DMS53 (cell line): ENCODE data around the gene KIF2A.

Experiments
- DNase-seq: peaks from one replicate; lab custom pipeline; 2025; lab: John Stamatoyannopoulos, UW

The KIF2A gene

GRCh38 chr5:62305715-62306322 is at the start of gene KIF2A:
TSS of gene KIF2A (plus strand) at chr5:62306206. CDS start at chr5:62306473, 267 bp downstream.
- DNase-seq, result peak; percentile 97

GRCh38 chr5:62257020-62257367 is 49.0 kb upstream of the KIF2A start:
- no peak for DNase-seq

- no peak for DNase-seq
Measured at GRCh38 chr5:62258654-62259053, 47.4 kb upstream of the KIF2A start.

DNA sequence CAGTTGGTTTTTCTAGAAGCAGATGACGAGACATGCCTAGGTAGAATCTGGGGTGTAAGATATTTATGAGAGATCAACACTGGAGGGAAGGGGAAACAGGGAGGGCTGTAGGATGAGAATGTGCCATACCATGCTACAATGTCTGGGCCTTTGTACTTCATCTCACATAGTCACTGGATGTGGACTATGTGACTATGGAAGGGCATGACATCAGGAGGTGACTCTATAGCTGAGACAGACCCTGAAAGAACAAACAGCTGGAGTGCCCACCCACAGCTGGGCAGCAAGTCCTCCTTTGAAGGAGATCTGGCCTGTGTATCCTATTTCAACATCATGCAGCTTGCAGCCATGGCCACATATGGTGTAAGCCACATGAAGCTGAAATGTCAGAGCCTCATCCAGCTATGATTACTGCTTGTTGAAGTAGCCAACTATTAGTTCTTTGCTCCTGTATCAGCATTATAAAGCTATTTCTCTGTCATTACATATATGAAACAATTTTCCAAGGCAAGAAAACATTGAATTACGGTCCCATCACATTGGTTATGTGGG is 46.2 kb upstream of the KIF2A start:
- DNase-seq, result no peak

- DNase-seq, result no peak
Measured at GRCh38 chr5:62260513-62260912, 45.5 kb upstream of the KIF2A start.

- DNase-seq, result peak; percentile 85
Measured at GRCh38 chr5:62263401-62263800, 42.6 kb upstream of the KIF2A start.

- DNase-seq, result no peak
Measured at GRCh38 chr5:62265648-62266112, 40.3 kb upstream of the KIF2A start.

DNA sequence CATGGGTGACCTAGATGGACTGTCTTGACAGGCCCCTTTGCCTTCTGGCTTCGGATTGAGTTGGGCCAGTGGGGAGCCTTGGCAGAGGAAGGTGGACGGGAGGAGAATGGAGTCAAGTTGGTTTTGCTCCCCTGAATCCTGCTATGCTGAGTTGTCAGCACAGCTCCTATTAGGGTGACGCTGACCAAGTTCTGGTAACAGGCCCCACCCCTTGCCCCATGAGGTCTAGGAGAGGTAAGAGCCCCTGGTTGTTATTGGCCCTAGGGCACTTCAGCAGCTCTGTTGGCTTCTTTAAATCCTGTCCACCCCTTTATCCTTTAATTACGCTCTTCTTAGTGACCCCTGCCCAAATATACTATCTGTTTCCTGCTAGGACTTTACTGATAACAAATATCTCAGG is 39.4 kb upstream of the KIF2A start:
- DNase-seq, result no peak

GRCh38 chr5:62268234-62268633 is 37.8 kb upstream of the KIF2A start:
- peak; percentile 96 for DNase-seq

DNA sequence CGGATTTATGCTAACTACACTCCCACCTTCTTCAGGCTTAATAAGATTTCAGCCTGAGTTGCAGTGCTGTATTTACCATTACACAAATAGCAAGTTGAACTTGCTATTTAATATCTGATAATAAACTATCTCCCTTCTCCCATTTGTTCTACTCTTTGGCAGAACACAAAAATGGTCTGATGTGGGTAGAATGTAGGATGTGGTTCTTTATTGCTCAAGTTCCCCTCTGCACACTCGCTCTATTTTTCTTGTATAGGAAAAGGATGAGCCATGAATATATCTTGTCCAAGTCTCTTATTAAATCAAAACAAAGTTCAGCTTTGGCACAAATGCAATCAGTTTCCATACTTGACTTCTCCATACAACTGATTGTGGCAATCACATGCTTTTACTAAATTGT is 37.2 kb upstream of the KIF2A start:
- DNase-seq, result no peak

GRCh38 chr5:62271370-62271769 is 34.6 kb upstream of the KIF2A start:
- DNase-seq, result no peak

DNA sequence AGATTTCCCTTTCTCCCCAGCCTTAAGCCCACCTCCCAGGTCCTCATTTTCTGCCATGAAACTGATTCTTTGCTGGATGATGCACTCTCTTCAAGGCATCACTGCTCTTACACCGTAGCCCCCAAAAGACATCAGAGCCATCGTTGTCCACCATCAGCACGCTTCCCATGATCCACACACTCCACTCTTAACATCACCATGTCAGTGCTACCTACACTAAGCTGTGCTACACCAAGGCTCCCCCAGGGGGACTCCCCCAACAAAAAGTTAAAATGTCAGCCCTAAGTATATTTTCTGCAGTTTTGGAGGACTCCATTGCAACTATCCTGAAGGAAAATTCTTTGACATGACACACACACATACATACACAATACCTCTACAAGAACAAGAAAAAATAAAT is 34.1 kb upstream of the KIF2A start:
- no peak for DNase-seq

- DNase-seq, result no peak
Measured at GRCh38 chr5:62273687-62274086, 32.3 kb upstream of the KIF2A start.

- no peak for DNase-seq
Measured at GRCh38 chr5:62275581-62275980, 30.4 kb upstream of the KIF2A start.

DNA sequence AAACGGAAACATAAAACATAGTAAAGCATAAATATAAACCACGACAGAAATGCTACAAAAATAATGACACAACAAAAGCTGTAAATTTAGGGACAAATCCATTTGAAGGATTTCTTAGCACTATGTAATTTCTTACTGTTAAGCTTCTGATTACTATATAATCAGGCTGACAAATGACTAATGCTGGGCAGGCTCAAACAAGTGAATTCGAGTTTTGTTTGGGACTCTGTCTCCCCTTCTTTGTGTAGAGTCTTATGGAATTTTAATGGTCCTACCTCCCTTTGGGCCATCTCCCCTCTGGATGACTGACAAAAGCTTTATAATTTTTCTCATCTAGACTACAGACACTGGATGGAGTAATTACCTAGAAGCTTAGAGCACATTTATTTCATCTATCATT is 24.6 kb upstream of the KIF2A start:
- no peak for DNase-seq

DNA sequence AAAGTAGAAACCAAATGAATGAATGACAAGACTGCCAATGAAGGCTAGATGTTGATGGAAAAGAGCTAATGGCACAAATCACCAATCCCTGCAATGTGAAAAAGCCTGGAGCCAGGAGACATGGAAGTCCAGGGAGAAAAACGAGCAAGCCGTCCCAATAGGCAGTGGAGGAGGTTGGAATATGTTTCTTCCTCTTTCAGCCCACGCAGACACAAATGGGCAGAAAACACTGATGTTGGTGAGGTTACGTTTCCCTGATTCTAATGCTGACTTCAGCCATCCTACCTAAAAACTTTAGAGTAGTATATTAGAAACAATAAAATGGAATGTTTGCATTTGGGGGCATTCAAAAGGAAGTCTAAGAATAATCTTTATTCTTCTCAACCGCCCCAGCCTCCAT is 23.9 kb upstream of the KIF2A start:
- DNase-seq, result no peak

GRCh38 chr5:62283005-62283404 is 23.0 kb upstream of the KIF2A start:
- no peak for DNase-seq

DNA sequence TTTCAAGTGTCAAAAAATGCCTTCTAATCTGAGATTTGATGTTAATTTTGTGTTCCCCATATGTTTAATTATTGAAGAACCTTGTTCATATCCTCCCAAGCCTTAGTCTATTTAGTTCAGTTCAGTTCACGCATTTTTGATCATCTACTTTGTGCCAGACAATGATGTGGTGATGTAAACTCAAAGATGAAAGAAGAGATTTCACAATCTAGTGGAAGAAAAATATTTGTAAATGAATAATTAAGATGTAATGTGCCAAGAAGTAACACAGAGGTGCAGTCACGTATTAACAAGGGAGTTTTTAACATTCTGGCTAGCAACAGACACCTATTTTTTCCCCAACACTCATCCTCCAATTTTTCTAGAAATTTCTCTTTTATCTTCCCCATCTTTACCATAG is 22.1 kb upstream of the KIF2A start:
- no peak for DNase-seq

- no peak for DNase-seq
Measured at GRCh38 chr5:62284946-62285891, 20.8 kb upstream of the KIF2A start.

- no peak for DNase-seq
Measured at GRCh38 chr5:62286834-62287233, 19.2 kb upstream of the KIF2A start.

DNA sequence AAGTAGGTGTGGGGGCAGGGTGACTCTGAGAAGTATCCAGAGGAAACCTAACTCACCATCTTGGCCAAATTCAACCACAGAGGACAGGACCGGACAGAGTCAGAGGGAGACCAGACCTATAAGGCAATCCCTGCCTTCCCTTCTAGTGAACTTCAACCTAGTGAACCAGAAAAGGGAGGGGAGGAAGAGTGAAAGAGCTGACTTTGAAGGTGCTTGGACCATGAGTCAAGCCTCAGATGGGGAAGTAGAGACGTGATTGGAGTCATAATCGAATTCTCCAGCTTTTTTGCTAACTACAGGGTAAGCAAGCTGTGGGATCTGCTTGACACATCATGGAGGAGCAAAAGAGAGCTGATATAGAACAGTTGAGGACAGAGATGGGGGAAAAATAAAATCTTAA is 18.8 kb upstream of the KIF2A start:
- no peak for DNase-seq

DNA sequence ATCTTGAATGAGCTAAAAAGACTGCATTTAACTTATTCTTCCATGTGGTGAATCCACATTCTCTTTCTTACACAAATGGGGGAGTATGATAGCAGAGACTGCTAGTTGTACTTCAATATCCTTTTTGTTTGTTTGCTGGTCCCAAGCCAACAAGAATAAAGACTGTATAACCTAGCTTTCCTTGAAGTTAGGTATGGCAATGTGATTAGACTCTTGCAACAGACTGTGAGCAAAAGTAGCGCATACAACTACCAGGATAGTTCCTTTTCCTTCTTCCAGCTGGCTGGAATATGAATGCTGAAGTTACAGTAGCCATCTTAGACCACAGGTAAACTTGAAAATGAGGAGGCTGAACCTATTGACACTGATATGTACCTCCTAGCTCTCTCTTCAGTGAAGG is 17.9 kb upstream of the KIF2A start:
- DNase-seq, result no peak

- DNase-seq, result no peak
Measured at GRCh38 chr5:62289813-62290212, 16.2 kb upstream of the KIF2A start.
